ENCODE data around the gene KLC1.
A peak's percentile ranks its signal among the peaks of the same experiment; 100 is the strongest.

The KLC1 gene

DNA sequence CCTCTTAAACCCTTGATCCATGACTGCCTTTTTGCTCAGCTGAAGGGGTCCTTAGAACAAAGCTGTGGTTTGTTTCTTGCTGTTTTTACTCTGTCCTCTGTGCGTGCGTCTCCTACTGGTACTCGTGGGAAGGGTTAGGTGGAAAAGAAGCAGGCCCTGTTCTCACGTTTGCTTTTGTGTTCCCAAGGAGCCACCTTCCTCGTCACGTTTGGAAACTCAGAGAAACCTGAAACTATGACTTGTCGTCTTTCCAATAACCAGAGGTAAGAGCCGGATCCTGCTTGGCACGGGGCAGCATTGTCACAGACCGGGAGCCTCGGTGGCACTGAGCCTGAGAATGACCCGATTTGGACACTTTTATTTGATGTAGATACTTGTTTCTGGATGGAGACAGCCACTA, 99.7 kb downstream of the KLC1 start:
- intact Hi-C loops (cut with DNase I) = no loop called here
- DNase-seq = peak in 1 of 10 donors; percentile 42

DNA sequence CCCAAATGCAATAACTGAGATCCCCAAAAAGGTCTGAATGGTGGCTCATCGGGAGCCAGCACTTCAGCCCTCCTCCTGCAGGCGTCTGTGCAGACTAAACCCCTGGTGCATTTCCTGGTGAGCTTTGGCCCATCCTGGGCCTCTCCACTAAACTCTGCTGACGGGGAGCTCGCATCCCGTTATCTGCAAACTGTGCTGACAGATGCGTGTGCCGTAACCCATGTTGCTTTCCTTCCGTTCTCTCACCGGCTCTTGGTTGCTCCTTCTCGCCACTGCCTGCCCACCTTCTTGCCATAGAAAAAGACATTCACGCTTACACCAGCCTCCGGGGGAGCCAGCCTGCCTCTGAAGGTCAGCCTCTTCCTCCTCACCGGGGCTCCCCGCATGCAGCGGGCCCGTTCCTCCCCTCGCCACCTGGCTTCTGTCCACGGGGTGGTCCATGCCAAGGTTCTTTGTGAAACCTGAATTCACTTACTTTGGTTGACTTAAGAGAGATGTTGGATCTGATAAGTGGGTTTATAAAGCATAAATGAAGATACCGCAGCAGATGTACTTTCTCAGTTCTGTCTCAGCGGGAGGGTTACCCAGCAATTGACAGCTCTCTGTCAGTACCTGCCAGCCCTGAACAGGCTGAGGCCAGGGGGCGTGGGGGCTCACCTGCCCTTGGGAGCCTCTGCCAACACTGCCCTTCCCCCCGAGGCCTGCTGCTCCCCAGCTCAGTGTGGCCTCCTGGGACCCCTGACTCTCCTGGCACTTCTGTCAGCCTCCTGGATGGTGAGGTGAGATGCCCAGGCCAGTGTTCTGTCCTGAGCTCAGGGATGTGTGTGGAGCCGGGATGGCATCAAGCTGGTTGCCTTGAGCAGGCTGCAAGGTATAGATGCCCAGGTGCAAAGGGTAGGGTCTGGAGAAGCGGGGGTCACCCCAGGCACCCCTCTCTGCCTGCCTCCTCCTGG, 100.8 kb downstream of the KLC1 start:
- DNase-seq = peak in 3 of 10 donors; percentile 62 to 86 (median 74)
- intact Hi-C loops (cut with DNase I) = no loop called here

DNA sequence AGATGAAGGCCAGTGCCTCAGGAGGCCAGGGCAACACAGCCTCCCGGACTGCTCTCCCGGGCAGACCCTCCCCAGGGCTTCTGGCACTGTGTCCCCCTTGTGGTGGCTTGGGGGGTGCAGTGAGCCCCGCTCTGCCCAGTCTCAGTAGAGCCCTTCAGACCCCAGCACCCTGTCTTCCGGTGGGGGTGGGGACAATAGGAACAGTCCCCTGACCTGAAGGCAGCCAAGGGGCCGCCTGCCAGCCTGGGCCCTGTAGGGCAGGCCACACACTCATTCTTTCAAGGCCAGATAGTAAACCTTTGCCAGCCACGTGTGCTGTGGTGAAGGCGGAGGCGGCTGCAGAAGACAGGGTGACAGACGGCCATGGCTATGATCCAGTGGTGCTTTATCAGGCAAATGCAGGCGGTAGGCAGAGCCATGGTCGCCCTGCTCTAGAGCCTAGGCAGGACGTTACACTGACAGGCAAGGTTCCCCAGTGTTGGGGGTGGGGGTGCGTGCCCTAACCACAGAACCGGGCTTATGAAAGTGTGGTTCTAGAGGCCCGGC, 101.6 kb downstream of the KLC1 start:
- intact Hi-C loops (cut with DNase I) = no loop called here

GRCh38 chr14:103731481-103731880, 102.5 kb downstream of the KLC1 start:
- intact Hi-C loops (cut with DNase I) = no loop called here
- peak in 3 of 10 donors; percentile 40 to 64 (median 60) for DNase-seq

More for the DNA sequence above, 101.6 kb downstream of the KLC1 start:
- peak in 3 of 10 donors; percentile 68 to 86 (median 80) for DNase-seq

- peak in 3 of 10 donors; percentile 65 to 83 (median 76) for DNase-seq
- intact Hi-C loops (cut with DNase I) = no loop called here
Observed at GRCh38 chr14:103731916-103732867, 103.2 kb downstream of the KLC1 start.

DNA sequence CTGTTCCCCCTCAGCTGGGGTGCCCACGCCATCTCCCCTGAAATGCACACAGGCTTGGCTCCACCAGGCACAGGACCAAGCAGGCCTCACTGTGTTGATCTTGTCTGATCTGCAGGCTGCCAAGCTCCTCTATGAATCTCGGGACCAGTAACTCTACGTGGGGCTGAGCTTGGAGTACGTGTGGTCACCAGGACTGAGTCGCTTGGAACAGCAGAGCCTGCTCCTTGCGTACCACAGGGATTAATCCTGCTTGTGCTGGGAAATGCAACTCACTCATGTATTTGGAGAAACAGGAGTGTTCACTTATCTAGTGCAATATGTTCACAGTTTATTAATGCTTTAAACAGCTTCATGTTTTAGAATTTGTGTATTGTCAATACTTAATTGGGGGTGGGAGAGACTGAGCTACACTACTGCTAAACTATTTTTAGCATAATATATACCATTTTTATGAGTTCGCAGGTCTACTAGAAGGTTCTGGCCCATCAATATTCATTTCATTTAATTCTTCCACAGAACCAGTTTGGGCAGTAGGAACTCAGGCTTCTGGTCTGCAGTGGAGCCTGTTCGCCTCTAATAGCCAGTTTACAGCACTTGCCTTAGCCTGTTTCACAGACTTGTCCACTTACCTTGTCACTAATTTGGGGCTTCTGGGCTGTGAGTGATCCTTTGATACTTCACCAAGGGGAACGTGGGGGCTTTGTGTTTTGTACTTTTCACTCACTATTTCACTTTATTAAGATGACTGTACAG, 104.0 kb downstream of the KLC1 start:
- intact Hi-C loops (cut with DNase I) = no loop called here
- DNase-seq = peak in 1 of 10 donors; percentile 27

DNA sequence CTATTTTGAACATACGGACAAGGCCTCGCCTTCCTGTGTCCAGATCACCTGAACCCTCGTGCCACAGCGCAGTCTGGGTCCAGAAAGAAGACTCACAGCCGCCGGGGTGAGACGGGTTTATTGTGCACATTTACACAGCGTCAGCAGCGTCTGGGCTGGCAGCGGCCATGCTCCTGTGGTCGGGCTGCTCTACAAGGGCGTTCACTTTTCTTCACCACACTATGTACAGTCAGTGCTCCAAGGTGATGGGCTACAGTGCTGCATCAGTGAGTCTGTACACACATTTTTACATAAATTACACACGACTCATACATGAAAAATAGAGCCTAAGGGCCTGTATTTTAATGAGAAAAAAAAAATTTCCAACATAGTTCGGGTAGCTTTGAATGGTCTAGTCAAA, 104.6 kb downstream of the KLC1 start:
- peak in 3 of 10 donors; percentile 59 to 67 (median 61) for DNase-seq
- intact Hi-C loops (cut with DNase I) = no loop called here

- peak in 3 of 10 donors; percentile 73 to 81 (median 73) for DNase-seq
- intact Hi-C loops (cut with DNase I) = no loop called here
Observed at GRCh38 chr14:103734081-103734888, 105.3 kb downstream of the KLC1 start.

- DNase-seq = peak in 3 of 10 donors; percentile 59 to 84 (median 73)
- intact Hi-C loops (cut with DNase I) = no loop called here
Observed at GRCh38 chr14:103735022-103735421, 106.0 kb downstream of the KLC1 start.

- DNase-seq = peak in 3 of 10 donors; percentile 70 to 85 (median 82)
- intact Hi-C loops (cut with DNase I) = no loop called here
Observed at GRCh38 chr14:103735439-103735814, 106.4 kb downstream of the KLC1 start.

GRCh38 chr14:103735815-103736545, 107.0 kb downstream of the KLC1 start:
- DNase-seq = peak in 3 of 10 donors; percentile 32 to 81 (median 60)
- intact Hi-C loops (cut with DNase I) = no loop called here

- DNase-seq = peak in 2 of 10 donors; percentile 69 to 77
- intact Hi-C loops (cut with DNase I) = no loop called here
Observed at GRCh38 chr14:103736546-103737431, 107.8 kb downstream of the KLC1 start.

DNA sequence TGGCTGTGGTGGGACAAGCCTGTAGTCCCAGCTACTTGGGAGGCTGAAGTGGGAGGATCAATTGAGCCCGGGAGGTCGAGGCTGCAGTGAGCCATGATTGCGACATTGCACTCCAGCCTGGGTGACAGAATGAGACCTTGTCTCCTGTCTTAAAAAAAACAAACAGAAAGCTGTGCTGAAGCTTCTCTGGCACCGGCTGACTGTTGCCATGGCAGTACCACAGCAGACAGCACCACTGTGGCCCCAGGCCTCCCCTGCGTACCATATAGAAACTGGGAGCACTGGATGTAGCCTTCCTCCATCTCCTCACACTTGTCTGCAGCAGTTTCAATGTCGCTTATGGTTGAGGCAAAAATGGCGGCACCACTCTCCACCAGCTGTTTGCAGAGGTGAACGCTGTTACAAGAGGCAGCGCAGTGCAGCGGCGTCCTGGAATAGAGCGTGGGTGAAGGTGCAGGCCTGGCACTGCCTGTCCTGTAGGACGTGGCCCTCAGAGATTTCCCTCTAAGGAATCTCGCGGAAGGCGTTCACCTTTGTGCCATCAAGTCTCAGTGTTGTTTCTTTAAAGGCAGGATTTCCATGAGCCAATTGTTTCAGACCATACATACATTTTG, 108.5 kb downstream of the KLC1 start:
- peak in 2 of 10 donors; percentile 47 to 73 for DNase-seq
- intact Hi-C loops (cut with DNase I) = no loop called here

- intact Hi-C loops (cut with DNase I) = no loop called here
Observed at GRCh38 chr14:103738166-103738565, 109.2 kb downstream of the KLC1 start.

GRCh38 chr14:103738701-103739451, 109.9 kb downstream of the KLC1 start:
- peak in 7 of 10 donors; percentile 5 to 96 (median 73) for DNase-seq
- intact Hi-C loops (cut with DNase I) = no loop called here

More at GRCh38 chr14:103738166-103738565, 109.2 kb downstream of the KLC1 start:
- DNase-seq = peak in 2 of 10 donors; percentile 12 to 84

- intact Hi-C loops (cut with DNase I) = no loop called here
- DNase-seq = no peak
Observed at GRCh38 chr14:103739466-103739792, 110.4 kb downstream of the KLC1 start.
